ENCODE data around the gene KLHL30.

- TF ChIP-seq CTCF (optimal IDR thresholded peaks at IDR 0.05 in 1 of 3, IDR thresholded peaks at IDR 0.05 in 1 of 3, conservative IDR thresholded peaks at IDR 0.05 in 1 of 3; ENCODE audit: extremely low read depth in 1 of 3, insufficient read depth in 2 of 3, low read length in 3 of 3) = no peak
- no peak for TF ChIP-seq EZH2 (IDR thresholded peaks at IDR 0.05; ENCODE audit: low read length)
These were observed 23.0 kb downstream of the KLHL30 start for GRCh38 chr2:238161291-238162051.
